ENCODE results near the gene GMDS. TPM values are rescaled to one million over a fixed set of nuclear protein-coding genes. Genes with fewer than 3 reads are reported as not detected.

The GMDS gene
- total RNA-seq, 2 donors from 2014 or later = 25.4 to 29.5 TPM

GRCh38 chr6:2099870-2100269 lies 145.5 kb downstream of the GMDS start:
- H3K9me3 ChIP-seq (ENCODE audit: control insufficient read depth, low read length) = no peaks in the 10 kb centered on the region
- no peaks in the 10 kb centered on the region for H3K36me3 Mint-ChIP-seq (ENCODE audit: low read depth)

GRCh38 chr6:2097464-2097863 lies 147.9 kb downstream of the GMDS start:
- no peak for DNase-seq
- no peak for TF ChIP-seq CTCF (conservative IDR thresholded peaks at IDR 0.05)

More at GRCh38 chr6:2099870-2100269, 145.5 kb downstream of the GMDS start:
- H3K4me3 ChIP-seq (ENCODE audit: low read length) = no peak overlapping the region
- no peaks in the 10 kb centered on the region for H3K9me3 Mint-ChIP-seq
- no peaks in the 10 kb centered on the region for H3K27me3 ChIP-seq (ENCODE audit: control insufficient read depth, insufficient read depth, low read length, poor library complexity, severe bottlenecking)
- H3K27ac ChIP-seq (ENCODE audit: low read depth, low read length) = no peak overlapping the region
- H3K4me3 Mint-ChIP-seq = no peak overlapping the region
- no peaks in the 10 kb centered on the region for H3K4me1 ChIP-seq (ENCODE audit: control insufficient read depth, insufficient read depth, low read length)
- no peaks in the 10 kb centered on the region for H3K36me3 ChIP-seq (ENCODE audit: control insufficient read depth, insufficient read depth, low read length)
- TF ChIP-seq CTCF (conservative IDR thresholded peaks at IDR 0.05) = no peak
- no peak overlapping the region for H3K27ac Mint-ChIP-seq
- H3K27me3 Mint-ChIP-seq (ENCODE audit: insufficient read depth) = no peaks in the 10 kb centered on the region
- no peaks in the 10 kb centered on the region for H3K4me1 Mint-ChIP-seq
- no peak overlapping the region for H3K9ac ChIP-seq (ENCODE audit: extremely low read depth, low read length, poor library complexity, severe bottlenecking)
- DNase-seq = no peak

GRCh38 chr6:2094642-2095041 lies 150.8 kb downstream of the GMDS start:
- Mint-ChIP-seq H3K9me3 (no peaks in the 10 kb centered on the region), H3K4me1 (no peaks in the 10 kb centered on the region), H3K27ac (no peak overlapping the region), H3K27me3 (ENCODE audit: insufficient read depth) (no peaks in the 10 kb centered on the region), H3K4me3 (no peak overlapping the region), H3K36me3 (ENCODE audit: low read depth) (no peaks in the 10 kb centered on the region)
- Histone ChIP-seq H3K27ac (ENCODE audit: low read depth, low read length) (no peak overlapping the region), H3K27me3 (ENCODE audit: control insufficient read depth, insufficient read depth, low read length, poor library complexity, severe bottlenecking) (no peaks in the 10 kb centered on the region), H3K9ac (ENCODE audit: extremely low read depth, low read length, poor library complexity, severe bottlenecking) (no peak overlapping the region), H3K36me3 (ENCODE audit: control insufficient read depth, insufficient read depth, low read length) (no peaks in the 10 kb centered on the region), H3K4me1 (ENCODE audit: control insufficient read depth, insufficient read depth, low read length) (no peaks in the 10 kb centered on the region), H3K4me3 (ENCODE audit: low read length) (no peak overlapping the region), H3K9me3 (ENCODE audit: control insufficient read depth, low read length) (no peaks in the 10 kb centered on the region)
- no peak for DNase-seq
- TF ChIP-seq CTCF (conservative IDR thresholded peaks at IDR 0.05) = no peak
- WGBS, 2 experiments (ENCODE audit: insufficient coverage in 1 of 2, insufficient read length in 1 of 2) = 91 to 100% methylated on average over 1 to 2 of the region's 2 CpGs

More at GRCh38 chr6:2097464-2097863, 147.9 kb downstream of the GMDS start:
- Histone ChIP-seq H3K36me3 (ENCODE audit: control insufficient read depth, insufficient read depth, low read length) (no peaks in the 10 kb centered on the region), H3K27me3 (ENCODE audit: control insufficient read depth, insufficient read depth, low read length, poor library complexity, severe bottlenecking) (no peaks in the 10 kb centered on the region), H3K4me3 (ENCODE audit: low read length) (no peak overlapping the region), H3K9ac (ENCODE audit: extremely low read depth, low read length, poor library complexity, severe bottlenecking) (no peak overlapping the region), H3K9me3 (ENCODE audit: control insufficient read depth, low read length) (no peaks in the 10 kb centered on the region), H3K27ac (ENCODE audit: low read depth, low read length) (no peak overlapping the region), H3K4me1 (ENCODE audit: control insufficient read depth, insufficient read depth, low read length) (no peaks in the 10 kb centered on the region)
- Mint-ChIP-seq H3K27ac (no peak overlapping the region), H3K27me3 (ENCODE audit: insufficient read depth) (no peaks in the 10 kb centered on the region), H3K4me1 (no peaks in the 10 kb centered on the region), H3K4me3 (no peak overlapping the region), H3K36me3 (ENCODE audit: low read depth) (no peaks in the 10 kb centered on the region), H3K9me3 (no peaks in the 10 kb centered on the region)
- 75 to 76% methylated on average over 2 to 3 of the region's 3 CpGs for WGBS, 2 experiments (ENCODE audit: insufficient coverage in 1 of 2, insufficient read length in 1 of 2)

Data from endodermal cell (in vitro differentiated cells).